ENCODE data around the gene GPR39. TPM values are rescaled to one million over a fixed set of nuclear protein-coding genes. Genes with fewer than 3 reads are reported as not detected.

Gene GPR39
- total RNA-seq, 1 experiment from 2014 or later = 0.50 TPM

DNA sequence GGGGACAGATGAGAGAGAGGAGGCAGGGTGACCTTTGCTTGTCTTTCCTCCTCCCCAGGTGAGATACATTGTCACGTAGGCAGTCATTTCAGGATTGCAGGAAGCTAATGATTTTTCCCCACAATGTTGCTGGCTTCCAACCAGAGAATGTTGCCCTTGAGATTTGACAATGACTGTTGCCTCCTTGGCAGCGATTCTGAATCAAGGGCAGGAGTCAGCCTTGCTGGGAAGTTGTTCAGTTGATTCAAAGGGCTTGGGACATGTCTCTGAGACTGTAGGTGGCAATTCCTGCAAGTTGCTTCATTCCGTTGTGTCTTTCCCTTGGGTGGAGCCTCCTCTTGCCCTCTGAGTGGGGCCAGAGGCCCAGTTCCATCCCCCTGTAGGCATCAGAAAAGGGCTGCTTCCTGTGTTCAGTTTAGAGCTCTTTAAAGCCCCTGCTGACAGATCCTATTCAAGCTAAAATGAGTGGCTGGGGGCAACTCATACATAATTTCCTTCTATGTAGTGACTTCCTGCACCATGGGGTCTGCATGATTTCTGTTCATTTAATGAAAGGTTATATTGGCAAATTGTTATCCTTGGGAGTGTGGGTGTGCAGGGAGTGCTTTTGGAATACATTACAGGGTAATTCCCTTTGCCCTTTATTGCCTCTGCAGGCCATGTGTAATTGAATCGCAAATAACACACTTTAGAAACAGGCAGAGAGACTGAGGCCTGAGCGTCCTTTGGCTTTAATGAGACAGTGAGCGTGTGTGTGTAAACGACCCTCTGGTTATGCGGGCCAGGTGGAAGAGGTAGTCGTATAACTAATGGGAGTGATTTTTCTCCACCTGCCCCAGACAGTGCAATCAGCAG is 52.4 kb downstream of the GPR39 start:
- no peak for DNase-seq
- H3K9me3 Mint-ChIP-seq = peaks cover 30 to 35% of the 10 kb centered on the region in 2 experiments
- Histone ChIP-seq H4K91ac (ENCODE audit: insufficient read length, low read depth, low read length) (no peak overlapping the region), H4K8ac (replicated peaks; ENCODE audit: insufficient read length, low read depth, low read length) (no peak overlapping the region), H3K79me1 (ENCODE audit: insufficient read depth, low read depth, low read length, poor library complexity, severe bottlenecking) (no peaks in the 10 kb centered on the region), H3K18ac (ENCODE audit: insufficient read length, low read depth, low read length) (no peak overlapping the region), H2AFZ (ENCODE audit: low read length) (no peak overlapping the region), H3K9ac (ENCODE audit: extremely low read depth, insufficient read length, low read length) (no peak overlapping the region), H3K4me2 (ENCODE audit: insufficient read depth, insufficient read length, low read length) (no peak overlapping the region), H3K56ac (ENCODE audit: insufficient read length, low read depth, low read length) (no peak overlapping the region), H3K14ac (ENCODE audit: insufficient read depth, low read length) (no peak overlapping the region), H4K20me1 (ENCODE audit: control insufficient read depth, insufficient read depth, insufficient read length) (no peaks in the 10 kb centered on the region), H2AK5ac (ENCODE audit: insufficient read length, low read length) (no peak overlapping the region), H2BK120ac (ENCODE audit: low read depth, low read length, poor library complexity, severe bottlenecking) (no peak overlapping the region), H3K4me1 (ENCODE audit: insufficient read depth, low read length) (no peaks in the 10 kb centered on the region), H4K5ac (ENCODE audit: insufficient read length, low read depth, low read length) (no peak overlapping the region), H3K23me2 (ENCODE audit: insufficient read length, low read depth, low read length, poor library complexity, severe bottlenecking) (no peaks in the 10 kb centered on the region), H2BK12ac (ENCODE audit: insufficient read length, low read depth, low read length) (no peak overlapping the region), H3K9me3 (ENCODE audit: control insufficient read depth, low read depth, low read length) (peaks cover 27% of the 10 kb centered on the region), H3T11ph (ENCODE audit: low read length) (no peak overlapping the region), H2BK5ac (ENCODE audit: insufficient read length, low read length) (no peak overlapping the region), H2BK15ac (ENCODE audit: low read depth, low read length) (no peak overlapping the region), H3K23ac (ENCODE audit: insufficient read length, low read depth, low read length) (no peak overlapping the region), H3K27me3 (ENCODE audit: insufficient read depth, low read length) (no peaks in the 10 kb centered on the region), H3K79me2 (ENCODE audit: insufficient read depth, low read length) (no peaks in the 10 kb centered on the region), H2BK20ac (ENCODE audit: low read depth, low read length, poor library complexity, severe bottlenecking) (no peak overlapping the region), H3K4ac (ENCODE audit: low read depth, low read length) (no peak overlapping the region), H3K27ac (ENCODE audit: insufficient read length, low read depth, low read length) (no peak overlapping the region)
- H3K4me3 Mint-ChIP-seq = no peak overlapping the region
- no peaks in the 10 kb centered on the region for H3K27me3 Mint-ChIP-seq (ENCODE audit: low read depth)
- no CpG with 5 or more reads among the region's 9 CpGs for WGBS (ENCODE audit: extremely low coverage, insufficient read length, low lambda C conversion rate)
- TF ChIP-seq, protein P1, sequence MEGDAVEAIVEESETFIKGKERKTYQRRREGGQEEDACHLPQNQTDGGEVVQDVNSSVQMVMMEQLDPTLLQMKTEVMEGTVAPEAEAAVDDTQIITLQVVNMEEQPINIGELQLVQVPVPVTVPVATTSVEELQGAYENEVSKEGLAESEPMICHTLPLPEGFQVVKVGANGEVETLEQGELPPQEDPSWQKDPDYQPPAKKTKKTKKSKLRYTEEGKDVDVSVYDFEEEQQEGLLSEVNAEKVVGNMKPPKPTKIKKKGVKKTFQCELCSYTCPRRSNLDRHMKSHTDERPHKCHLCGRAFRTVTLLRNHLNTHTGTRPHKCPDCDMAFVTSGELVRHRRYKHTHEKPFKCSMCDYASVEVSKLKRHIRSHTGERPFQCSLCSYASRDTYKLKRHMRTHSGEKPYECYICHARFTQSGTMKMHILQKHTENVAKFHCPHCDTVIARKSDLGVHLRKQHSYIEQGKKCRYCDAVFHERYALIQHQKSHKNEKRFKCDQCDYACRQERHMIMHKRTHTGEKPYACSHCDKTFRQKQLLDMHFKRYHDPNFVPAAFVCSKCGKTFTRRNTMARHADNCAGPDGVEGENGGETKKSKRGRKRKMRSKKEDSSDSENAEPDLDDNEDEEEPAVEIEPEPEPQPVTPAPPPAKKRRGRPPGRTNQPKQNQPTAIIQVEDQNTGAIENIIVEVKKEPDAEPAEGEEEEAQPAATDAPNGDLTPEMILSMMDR (conservative IDR thresholded peaks at IDR 0.05) = no peak
- H3K4me1 Mint-ChIP-seq = no peaks in the 10 kb centered on the region
- H3K27ac Mint-ChIP-seq = no peak overlapping the region
- peaks cover 3 to 19% (median 4%) of the 10 kb centered on the region in 3 experiments; a peak in 6 of 7 replicates for H3K36me3 Mint-ChIP-seq (ENCODE audit: insufficient read depth in 1 of 3, low read depth in 3 of 3)

Measured in H9 (cell line).